Activated CD4-positive, alpha-beta T cell treated with anti-CD3 and anti-CD28 coated beads for 24 hours (primary cell): ENCODE results near the gene TAL2.
"Not testable (repeated sequence)": the region's sequence is repeated elsewhere in the genome, so short reads cannot be mapped to it uniquely, and the experiment has no call there.

Experiments
- DNase-seq, 2 donors: peaks; one replicate each; pipeline ENCODE4 v3.0.0-alpha.2; 2020; ENCODE audit warnings: low read depth in 2 of 2

TAL2 gene

GRCh38 chr9:105676351-105676923, 14.2 kb downstream of the TAL2 start:
- no peak for DNase-seq

GRCh38 chr9:105678163-105678562, 15.9 kb downstream of the TAL2 start:
- no peak for DNase-seq

GRCh38 chr9:105678781-105679180, 16.5 kb downstream of the TAL2 start:
- no peak for DNase-seq

GRCh38 chr9:105679257-105680022, 17.2 kb downstream of the TAL2 start:
- no peak for DNase-seq

GRCh38 chr9:105681313-105681712, 19.1 kb downstream of the TAL2 start:
- no peak for DNase-seq

- DNase-seq, result no peak
These were observed 19.5 kb downstream of the TAL2 start for GRCh38 chr9:105681724-105682123.

- DNase-seq, result no peak
These were observed 21.5 kb downstream of the TAL2 start for GRCh38 chr9:105683688-105684275.

- DNase-seq, result no peak
These were observed 24.7 kb downstream of the TAL2 start for GRCh38 chr9:105686936-105687335.

- DNase-seq, result no peak
These were observed 28.5 kb downstream of the TAL2 start for GRCh38 chr9:105690742-105691141.

- DNase-seq, result no peak
These were observed 31.4 kb downstream of the TAL2 start for GRCh38 chr9:105693435-105694189.

- peak; percentile 69 to 71 for DNase-seq
These were observed 32.1 kb downstream of the TAL2 start, which contains the start of gene TMEM38B for GRCh38 chr9:105694190-105694847. TSS of gene TMEM38B (plus strand) at chr9:105694541. CDS start at chr9:105694661, 120 bp downstream.

GRCh38 chr9:105694848-105695581, 32.8 kb downstream of the TAL2 start:
- DNase-seq, result peak; percentile 19 to 23

GRCh38 chr9:105696219-105696793, 34.0 kb downstream of the TAL2 start:
- no peak for DNase-seq

- DNase-seq, result no peak
These were observed 35.6 kb downstream of the TAL2 start for GRCh38 chr9:105697871-105698270.

- DNase-seq, result no peak
These were observed 36.2 kb downstream of the TAL2 start for GRCh38 chr9:105698348-105698870.

- DNase-seq, result no peak
These were observed 38.4 kb downstream of the TAL2 start for GRCh38 chr9:105700668-105701067.

- no peak for DNase-seq
These were observed 38.9 kb downstream of the TAL2 start for GRCh38 chr9:105701145-105701544.

- DNase-seq, result no peak
These were observed 40.0 kb downstream of the TAL2 start for GRCh38 chr9:105702207-105702606.

GRCh38 chr9:105703638-105704037, 41.4 kb downstream of the TAL2 start:
- DNase-seq, result not testable (repeated sequence)

GRCh38 chr9:105706156-105706555, 43.9 kb downstream of the TAL2 start:
- no peak for DNase-seq
